NCI-H2081 (cell line): ENCODE measurements around the gene NANS.
A peak's percentile ranks its signal among the peaks of the same experiment; 100 is the strongest.
"Not testable (repeated sequence)": the region's sequence is repeated elsewhere in the genome, so short reads cannot be mapped to it uniquely, and the experiment has no call there.

Source experiments
- DNase-seq, 2 experiments: peaks; one replicate each; lab custom pipeline; 2025; lab: John Stamatoyannopoulos, UW

NANS gene

DNA sequence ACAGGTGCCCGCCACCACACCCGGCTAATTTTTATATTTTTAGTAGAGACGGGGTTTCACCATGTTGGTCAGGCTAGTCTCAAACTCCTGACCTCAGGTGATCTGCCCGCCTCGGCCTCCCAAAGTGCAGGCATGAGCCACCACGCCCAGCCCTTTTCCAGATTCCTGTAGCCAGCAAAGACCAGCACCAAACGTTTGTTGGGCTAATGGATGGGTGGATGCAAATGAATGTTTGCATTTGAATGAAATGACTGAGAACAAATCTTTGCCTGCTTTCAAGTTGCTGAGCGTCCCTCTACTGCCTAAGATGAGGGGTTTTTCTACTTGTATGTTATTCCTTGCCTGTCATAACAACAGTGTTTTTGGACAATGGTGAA lies 20.0 kb downstream of the NANS start:
- not testable (repeated sequence) for DNase-seq

DNA sequence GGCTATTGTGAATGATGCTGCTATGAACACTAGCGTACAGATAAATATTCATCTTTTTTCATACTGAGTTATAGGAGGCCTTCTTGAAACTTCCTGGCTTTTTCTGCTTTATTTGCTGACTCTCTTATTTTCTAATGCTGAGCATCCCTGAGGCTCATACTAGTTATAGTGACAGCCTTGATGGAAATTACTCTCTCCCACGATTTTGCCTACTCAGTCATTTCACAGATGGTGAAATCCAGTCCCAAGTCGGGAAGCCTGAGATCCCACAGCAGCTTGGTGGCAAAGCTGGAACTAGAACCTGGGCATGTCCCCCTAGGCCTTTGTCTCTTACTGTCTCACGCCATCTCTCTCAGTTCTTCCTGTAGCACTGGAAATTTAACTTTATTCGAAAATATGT lies 22.4 kb downstream of the NANS start:
- DNase-seq, result no peak

DNA sequence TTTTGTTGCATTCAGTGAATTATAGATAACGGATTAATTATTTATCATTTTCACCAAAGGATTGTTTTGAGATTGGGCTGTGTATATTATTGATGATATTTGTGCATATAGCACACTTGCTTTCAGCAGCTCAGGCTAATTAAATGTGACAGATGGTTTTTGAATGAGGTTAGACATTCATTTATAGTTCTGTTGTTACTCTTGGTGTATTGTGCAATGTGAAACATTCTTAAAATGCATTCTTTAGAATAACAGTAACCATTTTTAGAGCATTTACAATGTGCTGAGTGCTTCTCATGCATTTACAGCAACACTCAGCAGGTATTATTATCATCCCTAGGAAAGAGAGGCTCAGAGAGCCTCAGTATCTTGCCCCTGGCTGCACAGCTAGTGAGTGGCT lies 23.8 kb downstream of the NANS start:
- DNase-seq, result no peak

DNA sequence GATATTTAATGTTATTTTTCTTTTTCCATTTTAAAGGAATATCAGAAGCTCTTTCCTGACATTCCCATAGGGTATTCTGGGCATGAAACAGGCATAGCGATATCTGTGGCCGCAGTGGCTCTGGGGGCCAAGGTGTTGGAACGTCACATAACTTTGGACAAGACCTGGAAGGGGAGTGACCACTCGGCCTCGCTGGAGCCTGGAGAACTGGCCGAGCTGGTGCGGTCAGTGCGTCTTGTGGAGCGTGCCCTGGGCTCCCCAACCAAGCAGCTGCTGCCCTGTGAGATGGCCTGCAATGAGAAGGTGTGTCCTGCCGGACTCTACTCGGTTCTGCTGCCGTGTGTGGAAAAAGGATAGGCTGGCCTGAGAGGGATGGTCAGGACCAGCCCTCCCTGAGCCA lies 24.2 kb downstream of the NANS start:
- no peak for DNase-seq

DNA sequence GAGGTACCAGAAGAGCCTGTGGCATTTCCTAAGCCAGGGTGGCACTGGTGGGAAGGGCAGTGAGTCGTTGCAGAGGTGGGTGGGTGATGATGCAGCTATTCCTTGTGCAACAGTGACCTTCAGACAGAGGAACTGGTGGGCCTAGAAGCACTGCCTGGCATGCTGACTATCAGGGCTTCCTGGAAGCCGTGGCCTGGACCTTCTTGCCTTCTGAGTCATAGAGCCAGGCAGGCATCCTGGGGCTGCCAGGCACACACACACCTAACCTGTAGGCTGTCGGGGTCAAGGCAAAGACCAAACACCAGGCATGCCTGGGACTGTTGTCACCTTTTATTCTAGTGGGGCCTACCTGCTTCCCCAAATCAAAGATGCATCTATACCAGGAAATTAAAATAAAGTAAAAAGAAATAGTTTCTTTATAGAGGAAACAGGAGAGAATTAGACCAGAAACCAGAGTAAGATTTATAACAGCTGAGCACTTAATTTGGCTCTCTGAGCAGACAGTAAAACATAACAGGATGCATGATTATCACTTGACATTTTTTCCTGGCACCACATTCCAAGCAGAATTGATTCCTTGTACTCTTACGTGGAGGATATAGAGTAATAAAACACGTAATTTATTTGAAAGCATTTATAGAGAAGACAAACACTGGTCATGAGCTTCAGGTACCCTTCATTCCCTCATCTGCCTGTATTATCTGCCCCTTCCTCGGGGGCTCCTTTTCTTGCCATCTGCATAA lies 25.1 kb downstream of the NANS start:
- DNase-seq, result no peak

DNA sequence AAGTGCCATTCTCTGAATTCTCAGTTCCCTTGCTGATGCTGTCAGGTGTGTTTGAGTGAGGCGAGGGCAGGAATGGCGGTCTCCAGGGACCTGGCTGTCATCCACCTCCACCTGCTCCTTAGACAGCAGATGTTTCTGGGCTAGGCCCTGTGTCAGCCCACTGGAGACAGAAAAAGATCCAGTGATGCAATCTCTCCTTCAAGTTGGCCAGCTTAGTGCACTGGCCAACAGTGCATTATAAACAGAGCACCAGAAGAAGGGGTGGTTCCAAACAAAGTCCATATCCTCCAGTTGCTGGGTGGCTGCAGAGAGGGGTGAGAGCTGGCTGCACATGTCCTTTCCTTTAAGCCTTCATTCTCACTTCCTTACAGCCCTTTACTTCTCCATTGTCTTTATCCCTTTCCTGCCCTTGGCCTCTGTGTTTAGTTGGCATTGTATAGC lies 26.5 kb downstream of the NANS start:
- DNase-seq, result no peak

DNA sequence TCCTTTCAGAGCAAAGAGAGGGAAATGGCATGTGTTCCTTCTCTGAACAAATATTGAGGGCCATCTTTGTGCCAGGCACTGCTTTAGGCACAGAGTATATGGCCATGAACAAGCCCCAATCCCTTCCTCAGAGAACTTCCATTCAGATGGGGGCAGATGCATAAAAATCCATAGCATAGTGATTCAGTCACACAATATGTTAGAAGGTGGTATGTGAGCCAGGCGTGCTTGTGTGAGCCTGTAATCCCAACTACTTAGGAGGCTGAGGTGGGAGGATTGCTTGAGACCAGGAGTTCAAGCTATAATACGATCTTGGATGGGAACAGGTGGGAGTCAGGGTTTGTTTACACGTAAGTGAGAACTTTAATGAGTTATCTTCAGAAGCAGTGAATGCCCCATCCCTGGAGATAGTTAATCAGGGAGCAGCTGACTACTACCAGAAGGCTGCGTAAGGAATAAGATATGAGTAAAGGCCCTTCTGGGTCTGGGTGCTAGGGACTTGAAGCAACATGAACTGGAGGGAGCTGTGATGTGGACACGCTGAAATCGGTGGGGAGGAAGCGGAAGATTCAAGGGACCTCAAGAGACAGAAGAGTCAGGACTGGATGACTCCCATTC lies 27.1 kb downstream of the NANS start:
- no peak for DNase-seq

DNA sequence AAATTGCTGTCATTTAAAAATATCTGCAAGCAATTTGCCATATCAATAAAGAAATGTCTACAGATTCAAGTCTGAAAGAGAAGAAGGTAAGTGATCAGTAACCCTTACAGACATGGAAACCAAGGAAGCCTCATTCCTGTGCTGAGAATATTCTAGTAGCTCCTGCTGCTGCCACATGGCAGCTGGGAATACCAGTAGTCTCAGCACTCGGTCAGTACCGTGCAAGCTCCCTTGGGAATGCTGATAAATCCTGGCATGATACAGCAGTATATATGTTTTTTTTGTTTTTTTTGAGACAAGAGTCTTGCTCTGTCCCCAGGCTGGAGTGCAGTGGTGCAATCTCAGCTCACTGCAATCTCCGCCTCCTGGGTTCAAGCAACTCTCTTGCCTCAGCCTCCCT lies 27.9 kb downstream of the NANS start:
- DNase-seq, result no peak

DNA sequence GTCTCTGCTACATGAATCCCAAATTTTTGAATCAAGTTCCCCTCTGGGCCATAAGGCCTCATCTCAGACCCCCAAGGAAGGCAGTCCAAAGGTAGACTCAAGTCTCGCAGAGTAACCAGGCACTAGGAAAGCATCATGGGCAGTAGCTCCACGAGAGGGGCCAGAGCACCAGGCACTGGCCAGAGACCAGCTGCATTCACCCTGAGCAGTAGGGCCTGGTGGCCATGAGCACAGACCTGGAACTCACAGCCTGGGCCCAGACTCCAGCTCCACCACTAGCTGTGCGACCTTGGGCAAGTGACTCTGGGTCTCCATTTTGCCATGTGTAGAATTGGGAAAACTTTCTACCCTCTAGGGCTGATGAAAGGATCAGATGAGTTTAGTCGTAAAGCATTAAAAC lies 28.5 kb downstream of the NANS start:
- DNase-seq, result no peak

DNA sequence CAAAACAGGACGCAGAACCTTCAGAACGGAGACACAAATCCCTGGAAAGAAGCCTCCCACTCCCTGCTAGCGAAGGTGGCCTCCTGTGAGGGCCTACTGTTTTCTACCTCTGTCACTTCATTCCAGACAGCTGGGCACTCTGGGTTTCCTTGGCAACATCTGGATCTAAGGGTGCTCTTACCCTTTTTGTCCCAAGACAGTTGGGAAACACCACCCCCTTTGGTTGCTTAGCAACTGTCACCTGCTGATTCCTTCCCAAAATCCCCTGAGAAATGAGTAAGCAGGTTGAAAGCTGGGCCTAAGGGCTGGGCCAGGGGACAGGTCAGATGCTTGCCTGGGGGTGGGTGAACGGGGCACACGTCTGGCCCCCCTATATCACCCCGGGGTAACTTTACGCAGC lies 29.4 kb downstream of the NANS start:
- DNase-seq, result no peak

DNA sequence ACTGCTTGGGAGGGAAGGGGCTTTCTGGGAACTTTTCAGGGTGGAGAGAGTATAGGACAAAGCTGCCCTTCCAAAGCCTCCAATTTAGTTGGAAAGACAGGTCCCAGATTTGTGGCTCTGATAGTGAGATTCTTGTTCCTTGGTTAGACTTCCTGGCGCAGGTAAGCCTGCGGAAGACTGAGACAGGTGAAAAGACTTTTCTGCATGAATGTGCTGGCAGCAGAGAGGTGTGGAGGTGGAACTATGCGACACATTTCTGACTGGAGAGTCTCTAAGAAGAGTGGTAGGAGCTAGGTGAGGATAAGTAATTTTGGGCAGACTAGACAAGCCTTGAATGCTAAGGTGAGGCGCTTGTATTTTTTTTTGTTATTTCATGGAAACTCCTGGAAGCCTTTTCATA lies 29.9 kb downstream of the NANS start:
- DNase-seq, result no peak

DNA sequence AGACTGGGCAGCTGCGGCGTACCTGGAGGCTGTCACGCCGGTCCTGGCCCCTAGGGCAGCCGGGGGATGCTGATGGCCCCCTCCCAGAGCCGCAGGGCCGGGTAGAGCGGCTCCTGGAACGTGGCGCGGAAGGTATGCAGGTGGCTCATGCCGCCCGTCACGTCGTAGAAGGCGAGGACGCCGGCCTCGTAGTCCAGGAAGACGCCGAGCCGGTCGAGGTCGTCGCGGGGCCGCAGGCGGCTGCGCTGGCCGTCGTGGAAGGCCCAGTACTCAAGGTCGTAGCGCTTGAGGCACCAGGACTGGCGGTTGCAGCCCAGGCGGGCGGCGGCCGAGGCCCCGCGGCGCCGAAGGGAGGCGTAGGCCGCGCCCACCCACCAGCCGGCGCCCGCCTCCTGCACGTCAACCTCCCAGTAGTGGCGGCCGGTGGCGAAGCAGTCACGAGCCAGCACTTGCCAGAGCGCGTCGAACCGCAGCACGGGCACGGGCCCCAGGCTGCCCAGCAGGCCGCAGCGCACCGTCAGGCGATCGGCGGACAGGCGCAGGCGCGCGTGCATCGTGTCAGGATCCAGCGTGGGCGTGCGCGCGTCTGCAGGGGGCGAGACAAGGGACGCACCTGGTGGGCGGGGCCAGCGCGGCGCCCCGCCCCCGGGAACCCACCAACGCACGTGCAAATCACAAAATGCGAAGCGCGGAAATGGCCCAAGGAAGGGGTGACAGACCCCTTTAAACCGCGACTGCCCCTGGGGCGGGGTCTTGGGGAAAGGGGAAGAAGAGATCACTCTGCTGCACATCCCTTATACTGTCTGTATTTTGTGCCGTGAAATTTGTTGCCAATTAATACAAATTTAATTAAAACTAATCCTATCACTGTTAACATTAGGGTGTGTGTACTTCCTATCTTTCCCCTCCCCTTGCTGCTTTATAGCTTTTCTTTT lies 31.2 kb downstream of the NANS start:
- DNase-seq, result no peak

DNA sequence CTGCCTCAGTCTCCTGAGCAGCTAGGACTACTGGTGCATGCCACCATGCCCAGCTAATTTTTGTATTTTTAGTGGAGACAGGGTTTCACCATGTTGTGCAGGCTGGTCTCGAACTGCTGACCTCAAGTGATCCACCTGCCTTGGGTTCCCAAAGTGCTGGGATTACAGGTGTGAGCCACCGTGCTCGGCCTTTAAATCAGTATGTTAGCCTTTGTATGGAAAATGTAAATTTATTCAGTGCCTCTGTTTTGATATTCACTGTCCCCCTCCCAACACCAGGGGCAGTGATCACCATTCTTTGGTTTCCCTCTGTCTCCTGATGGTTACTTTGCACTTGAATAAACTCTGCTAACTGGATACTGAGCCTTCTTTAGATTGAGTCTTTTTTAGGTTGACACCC lies 34.1 kb downstream of the NANS start:
- DNase-seq, result not testable (repeated sequence)

DNA sequence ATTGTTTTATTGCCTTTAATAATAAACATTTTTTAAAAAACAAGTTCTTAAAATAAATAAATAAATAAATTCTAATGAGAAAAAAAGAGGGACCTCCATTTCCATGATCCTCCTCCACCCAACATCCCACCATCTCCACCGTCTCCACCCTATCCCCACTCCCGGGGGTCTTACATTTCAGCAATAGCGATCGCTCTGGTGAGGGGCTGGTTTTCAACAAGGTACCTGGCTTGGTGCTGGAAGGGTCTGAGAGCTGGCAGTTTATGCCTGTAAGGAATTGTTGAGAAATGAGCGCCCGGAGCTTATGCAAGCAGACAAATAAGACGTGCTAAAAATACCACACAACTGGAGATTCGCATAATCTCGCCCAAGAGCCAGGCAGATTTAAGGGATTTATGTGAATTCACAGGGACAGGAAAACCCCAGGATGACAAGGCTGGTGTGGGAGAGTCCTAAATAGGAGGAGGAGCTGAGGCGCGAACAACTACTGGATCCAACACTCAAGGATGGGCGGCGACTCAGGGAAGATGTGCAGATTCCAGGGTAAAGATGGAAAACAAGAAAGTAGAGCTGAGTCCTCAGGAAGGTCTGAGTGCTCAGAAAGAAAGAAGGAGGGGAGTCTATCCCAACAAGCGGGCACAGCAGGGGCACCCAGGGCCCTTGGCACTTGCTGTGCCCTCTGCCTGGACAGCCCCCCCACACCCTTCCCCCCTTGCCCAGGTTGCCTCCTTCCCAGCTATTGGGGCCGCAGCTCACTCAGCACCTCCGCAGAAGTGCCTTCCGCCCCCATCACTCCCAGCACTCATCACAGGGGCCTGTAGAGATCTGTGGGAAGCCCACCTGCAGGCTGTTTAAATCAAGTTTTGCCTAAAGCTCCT lies 35.4 kb downstream of the NANS start:
- no peak for DNase-seq

DNA sequence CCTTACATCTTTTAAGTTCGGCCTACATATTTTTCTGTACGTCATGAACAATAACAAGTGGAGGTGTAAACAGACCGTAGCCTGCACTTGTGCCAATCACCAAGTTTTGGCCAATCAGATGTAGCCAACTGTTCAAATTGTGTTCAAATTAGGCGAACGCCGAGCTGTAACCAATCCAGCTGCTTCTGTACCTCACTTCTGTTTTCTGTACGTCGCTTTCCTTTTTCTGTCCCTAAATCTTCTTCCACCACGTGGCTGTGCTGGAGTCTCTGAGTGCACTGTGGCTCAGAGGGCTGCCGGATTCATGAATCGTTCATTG lies 36.0 kb downstream of the NANS start:
- no peak for DNase-seq

DNA sequence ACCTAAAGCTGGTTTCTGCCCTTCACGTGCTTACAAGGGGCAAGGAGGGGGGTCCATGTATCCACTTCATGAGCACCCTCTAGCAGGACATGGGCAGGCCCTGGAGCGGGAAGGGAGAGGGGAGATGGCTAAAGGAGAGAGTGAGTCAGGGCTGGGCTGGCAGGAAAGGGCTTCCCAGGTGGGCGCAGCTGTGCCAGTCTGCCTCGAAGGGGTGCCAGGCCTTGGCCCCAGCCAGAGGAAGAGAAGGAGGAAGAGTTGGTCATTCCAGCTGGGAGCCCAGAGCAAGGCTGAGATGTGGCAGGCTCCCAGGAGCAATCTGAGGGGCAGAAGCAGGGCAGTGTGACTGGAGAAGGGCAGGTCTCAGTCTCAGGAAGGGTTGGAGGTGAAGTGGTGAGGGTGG lies 37.8 kb downstream of the NANS start:
- DNase-seq, result no peak

DNA sequence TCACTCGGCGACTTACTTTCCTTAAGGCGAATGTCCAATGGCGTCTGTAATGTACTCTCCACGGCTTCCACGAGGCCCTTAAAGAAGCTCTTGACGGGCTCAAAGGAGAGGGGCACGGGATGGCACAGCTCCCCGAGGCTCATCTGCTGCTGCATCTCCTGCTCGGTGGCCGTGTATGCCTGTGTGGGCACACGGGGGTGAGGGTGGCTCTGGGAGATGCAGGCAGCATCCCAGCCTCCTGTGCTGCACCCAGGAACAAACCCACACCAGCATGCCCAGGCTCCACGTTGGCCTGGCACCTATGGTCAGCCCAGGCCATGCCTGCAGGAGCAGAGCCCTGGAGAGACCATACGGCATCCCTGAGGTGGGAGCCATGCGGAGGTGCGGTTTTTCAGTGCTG lies 38.3 kb downstream of the NANS start:
- DNase-seq, result no peak

DNA sequence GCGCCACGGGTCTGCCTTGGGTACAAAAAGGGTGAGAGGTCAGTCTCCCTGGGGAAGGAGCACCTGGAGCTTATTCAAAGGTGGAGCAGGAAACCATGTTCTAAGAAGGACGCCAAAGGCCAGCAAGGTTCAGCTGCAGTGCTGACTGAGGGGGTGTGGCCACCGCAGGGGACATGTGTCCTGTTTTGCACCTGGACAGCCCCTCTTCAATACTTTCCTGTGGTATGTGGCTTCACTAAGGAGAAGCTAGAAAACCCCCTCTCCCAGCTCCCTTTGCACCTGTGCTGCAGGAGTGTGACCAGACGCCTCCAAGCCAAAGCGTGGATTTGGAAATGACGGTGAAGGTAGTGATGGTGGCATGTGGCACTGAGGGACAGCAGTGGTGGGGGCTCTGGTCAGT lies 38.9 kb downstream of the NANS start:
- DNase-seq, result no peak

DNA sequence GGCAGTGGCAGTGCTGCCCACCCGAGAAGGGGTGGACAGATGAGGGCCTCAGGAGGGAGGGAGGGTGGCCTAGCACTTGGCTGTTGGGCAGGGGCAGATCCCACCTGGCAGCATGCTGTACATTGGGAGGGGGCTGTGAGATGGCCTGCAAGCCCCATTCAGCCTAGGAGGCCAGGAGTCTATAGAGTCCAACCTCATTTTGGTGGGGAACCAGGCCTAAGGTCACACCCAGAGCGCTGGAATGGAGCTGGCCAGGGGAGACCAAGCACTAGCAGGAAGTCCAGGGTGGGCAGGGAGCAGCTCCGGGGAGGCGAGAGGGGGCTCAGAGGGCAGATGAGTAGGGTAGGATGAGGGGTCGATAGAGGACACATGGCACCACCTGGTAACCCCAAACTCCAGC lies 39.6 kb downstream of the NANS start:
- DNase-seq, result no peak

DNA sequence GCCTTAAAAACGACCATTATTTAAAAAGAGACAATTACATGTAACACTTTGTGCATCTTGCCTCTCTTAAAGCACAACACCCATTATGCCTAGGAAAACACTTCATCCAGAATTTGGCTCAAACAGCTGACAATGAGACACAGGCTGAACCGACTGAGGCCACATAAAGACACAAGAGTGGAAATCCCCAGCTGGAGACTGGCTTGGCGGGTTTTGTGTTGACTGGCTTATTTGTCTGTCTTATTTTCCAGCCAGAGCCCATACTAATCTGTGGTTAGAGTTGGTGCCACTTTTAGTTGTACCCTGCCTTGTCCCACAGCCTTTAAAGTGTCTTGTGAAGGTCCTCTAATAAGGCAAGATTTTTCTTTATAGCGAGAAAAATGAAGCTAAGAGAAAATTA lies 41.3 kb downstream of the NANS start:
- peak in 1 of 2 experiments; percentile 27 for DNase-seq

DNA sequence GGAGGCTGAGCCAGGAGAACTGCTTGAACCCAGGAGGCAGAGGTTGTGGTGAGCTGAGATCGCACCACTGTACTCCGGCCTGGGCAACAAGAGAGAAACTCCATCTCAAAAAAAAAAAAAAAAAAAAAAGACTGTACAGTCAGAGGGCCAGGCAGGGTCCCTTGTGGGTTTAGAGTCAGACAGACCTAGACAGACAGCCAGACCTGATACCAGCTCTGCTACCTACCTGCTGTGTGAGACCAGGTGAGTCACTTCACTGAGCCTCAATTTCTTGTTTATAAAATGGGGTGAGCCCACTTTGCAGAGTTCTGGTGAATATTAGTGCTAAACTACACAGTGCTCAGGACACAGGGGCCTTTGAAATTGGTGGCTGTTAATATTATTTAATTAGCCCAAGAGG lies 42.8 kb downstream of the NANS start:
- no peak for DNase-seq

DNA sequence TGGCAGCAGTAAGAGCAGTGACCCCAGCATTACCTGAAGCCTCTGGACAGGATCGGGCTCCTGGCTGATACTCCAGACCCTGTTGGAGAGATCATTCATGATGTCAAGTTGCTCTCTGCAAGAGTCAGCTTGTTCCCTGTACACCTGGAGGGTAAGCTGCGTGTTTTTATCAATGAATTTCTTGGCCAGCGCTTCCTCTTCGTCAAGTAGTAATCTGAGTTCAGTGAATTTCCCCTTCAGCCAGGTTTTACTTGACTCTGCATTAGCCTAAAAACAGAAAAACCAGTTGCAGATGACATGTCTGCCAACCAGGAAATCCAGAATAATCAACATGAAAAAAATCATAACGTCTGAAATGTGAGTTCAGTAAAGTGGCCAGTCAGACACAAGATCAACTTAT lies 43.4 kb downstream of the NANS start:
- DNase-seq, result no peak
